ENCODE data around the gene AIP.

Gene AIP

DNA sequence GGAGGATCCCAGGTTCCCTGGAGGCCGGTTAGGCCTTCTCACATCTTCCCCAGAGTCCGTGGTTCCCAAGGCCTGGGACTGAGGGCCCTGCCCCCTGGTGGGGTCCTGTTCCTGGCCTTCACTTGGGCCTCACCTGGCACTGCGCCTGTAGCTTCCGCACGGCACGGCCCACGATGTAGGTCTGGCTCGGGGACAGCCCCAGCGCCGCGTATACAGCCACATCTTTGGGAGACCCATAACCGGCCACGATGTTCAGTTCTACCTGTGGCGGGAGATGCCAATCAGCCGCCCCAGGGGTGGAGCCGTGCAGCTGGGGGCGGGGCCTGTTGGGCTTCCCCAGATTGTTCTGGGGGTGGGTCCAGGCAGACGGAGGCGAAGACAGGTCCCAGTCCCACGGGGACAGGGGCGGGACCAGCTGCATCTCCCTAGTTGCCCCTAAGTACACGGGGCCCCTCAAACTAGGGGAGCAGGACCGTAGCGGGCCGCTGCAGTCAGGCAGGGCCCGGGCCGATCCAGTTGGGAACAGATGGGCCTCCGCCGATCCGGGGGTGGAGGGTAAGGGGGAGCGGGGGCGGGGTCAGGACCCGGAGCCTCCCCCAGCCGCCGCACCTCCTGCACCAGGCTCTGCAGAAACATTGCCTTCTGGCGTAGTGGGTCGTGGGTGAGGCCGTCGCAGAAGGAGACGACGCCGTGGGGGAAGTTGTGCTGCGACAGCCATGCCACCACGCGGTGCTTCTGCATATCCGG is 10.1 kb downstream of the AIP start:
- Histone ChIP-seq H2AFZ (ENCODE audit: low read length) (no peak overlapping the region), H3K4me1 (ENCODE audit: insufficient read depth, low read length, poor library complexity, severe bottlenecking) (no peaks in the 10 kb centered on the region), H3F3A (ENCODE audit: low read depth) (no peaks in the 10 kb centered on the region), H3K9me3 (ENCODE audit: insufficient read depth, low read depth, low read length) (no peaks in the 10 kb centered on the region), H3K4me2 (ENCODE audit: low read depth, low read length, poor library complexity, severe bottlenecking) (no peak overlapping the region), H4K20me1 (ENCODE audit: insufficient read depth, low read length, poor library complexity, severe bottlenecking) (no peaks in the 10 kb centered on the region), H3K27me3 (ENCODE audit: insufficient read depth, low read length, poor library complexity, severe bottlenecking) (no peaks in the 10 kb centered on the region), H3K9me2 (replicated peaks; ENCODE audit: low read depth, low read length) (no peaks in the 10 kb centered on the region), H3K79me2 (ENCODE audit: insufficient read depth, low read length) (peaks cover under 1% of the 10 kb centered on the region; the same call in 1 of the 2 replicates), H3K9ac (ENCODE audit: low read depth, low read length, poor library complexity, severe bottlenecking) (no peak overlapping the region), H3K4me3 (ENCODE audit: low read length, poor library complexity, severe bottlenecking) (no peak overlapping the region), H3K36me3 (ENCODE audit: insufficient read depth, low read length) (peaks cover 32% of the 10 kb centered on the region; the same call in 1 of the 2 replicates)
- TF ChIP-seq EZH2phosphoT487 (IDR thresholded peaks at IDR 0.05; ENCODE audit: borderline replicate concordance): no peak
- TF ChIP-seq, protein P1, sequence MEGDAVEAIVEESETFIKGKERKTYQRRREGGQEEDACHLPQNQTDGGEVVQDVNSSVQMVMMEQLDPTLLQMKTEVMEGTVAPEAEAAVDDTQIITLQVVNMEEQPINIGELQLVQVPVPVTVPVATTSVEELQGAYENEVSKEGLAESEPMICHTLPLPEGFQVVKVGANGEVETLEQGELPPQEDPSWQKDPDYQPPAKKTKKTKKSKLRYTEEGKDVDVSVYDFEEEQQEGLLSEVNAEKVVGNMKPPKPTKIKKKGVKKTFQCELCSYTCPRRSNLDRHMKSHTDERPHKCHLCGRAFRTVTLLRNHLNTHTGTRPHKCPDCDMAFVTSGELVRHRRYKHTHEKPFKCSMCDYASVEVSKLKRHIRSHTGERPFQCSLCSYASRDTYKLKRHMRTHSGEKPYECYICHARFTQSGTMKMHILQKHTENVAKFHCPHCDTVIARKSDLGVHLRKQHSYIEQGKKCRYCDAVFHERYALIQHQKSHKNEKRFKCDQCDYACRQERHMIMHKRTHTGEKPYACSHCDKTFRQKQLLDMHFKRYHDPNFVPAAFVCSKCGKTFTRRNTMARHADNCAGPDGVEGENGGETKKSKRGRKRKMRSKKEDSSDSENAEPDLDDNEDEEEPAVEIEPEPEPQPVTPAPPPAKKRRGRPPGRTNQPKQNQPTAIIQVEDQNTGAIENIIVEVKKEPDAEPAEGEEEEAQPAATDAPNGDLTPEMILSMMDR (conservative IDR thresholded peaks at IDR 0.05; ENCODE audit: low read length): no peak

DNA sequence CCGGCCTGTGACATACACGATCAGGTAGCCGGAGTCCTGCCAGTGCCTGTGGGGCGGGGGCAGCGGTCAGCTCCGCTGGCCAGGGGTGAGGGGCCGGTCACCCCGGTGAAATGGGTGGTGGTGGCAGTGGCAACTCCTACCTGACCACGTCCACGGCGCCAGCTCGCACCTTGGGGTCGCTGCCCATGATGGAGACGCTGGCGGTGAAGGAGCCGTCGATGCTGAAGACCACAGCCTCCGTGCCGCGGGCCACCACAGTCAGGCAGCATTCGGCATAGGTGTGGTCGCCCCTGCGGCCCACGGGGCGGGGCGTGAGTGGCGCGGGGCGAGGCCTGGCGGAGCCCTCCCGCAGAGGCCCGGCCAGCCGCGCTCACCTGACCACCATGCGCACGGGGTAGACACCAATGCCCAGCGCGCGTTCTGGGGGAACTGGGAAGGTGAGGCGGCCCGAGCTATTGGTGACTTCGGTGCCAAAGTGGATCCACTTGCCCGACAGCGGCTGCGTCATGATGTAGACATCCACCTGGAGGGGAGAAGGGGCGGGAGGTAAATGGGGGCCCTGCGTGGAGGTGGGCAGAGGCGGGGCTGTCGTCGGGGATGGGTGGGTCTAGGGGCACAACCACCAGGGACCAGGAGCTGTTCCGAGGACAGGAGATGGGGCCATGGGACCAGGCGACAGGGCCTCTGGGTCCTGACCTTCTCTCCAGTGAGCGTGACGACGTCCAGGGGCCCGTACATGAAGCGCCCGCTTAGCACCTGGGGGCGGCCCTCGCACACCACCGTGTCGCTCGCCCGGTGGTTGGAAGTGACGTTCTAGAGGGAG is 10.9 kb downstream of the AIP start:
- H3K4me1 ChIP-seq (ENCODE audit: insufficient read depth, low read length, poor library complexity, severe bottlenecking): no peaks in the 10 kb centered on the region
- H3K27me3 ChIP-seq (ENCODE audit: insufficient read depth, low read length, poor library complexity, severe bottlenecking): no peaks in the 10 kb centered on the region
- H3K4me2 ChIP-seq (ENCODE audit: low read depth, low read length, poor library complexity, severe bottlenecking): no peak overlapping the region
- H2AFZ ChIP-seq (ENCODE audit: low read length): no peak overlapping the region
- no peaks in the 10 kb centered on the region for H3K9me3 ChIP-seq (ENCODE audit: insufficient read depth, low read depth, low read length)
- peaks cover 30% of the 10 kb centered on the region; the same call in 1 of the 2 replicates for H3K36me3 ChIP-seq (ENCODE audit: insufficient read depth, low read length)
- no peaks in the 10 kb centered on the region for H3K9me2 ChIP-seq (replicated peaks; ENCODE audit: low read depth, low read length)
- no peaks in the 10 kb centered on the region for H3F3A ChIP-seq (ENCODE audit: low read depth)
- H4K20me1 ChIP-seq (ENCODE audit: insufficient read depth, low read length, poor library complexity, severe bottlenecking): no peaks in the 10 kb centered on the region
- no peak overlapping the region for H3K9ac ChIP-seq (ENCODE audit: low read depth, low read length, poor library complexity, severe bottlenecking)
- no peak for TF ChIP-seq EZH2phosphoT487 (IDR thresholded peaks at IDR 0.05; ENCODE audit: borderline replicate concordance)
- TF ChIP-seq, protein P1 (conservative IDR thresholded peaks at IDR 0.05; ENCODE audit: low read length): no peak
- no peak overlapping the region for H3K4me3 ChIP-seq (ENCODE audit: low read length, poor library complexity, severe bottlenecking)
- no peaks in the 10 kb centered on the region for H3K79me2 ChIP-seq (ENCODE audit: insufficient read depth, low read length)

DNA sequence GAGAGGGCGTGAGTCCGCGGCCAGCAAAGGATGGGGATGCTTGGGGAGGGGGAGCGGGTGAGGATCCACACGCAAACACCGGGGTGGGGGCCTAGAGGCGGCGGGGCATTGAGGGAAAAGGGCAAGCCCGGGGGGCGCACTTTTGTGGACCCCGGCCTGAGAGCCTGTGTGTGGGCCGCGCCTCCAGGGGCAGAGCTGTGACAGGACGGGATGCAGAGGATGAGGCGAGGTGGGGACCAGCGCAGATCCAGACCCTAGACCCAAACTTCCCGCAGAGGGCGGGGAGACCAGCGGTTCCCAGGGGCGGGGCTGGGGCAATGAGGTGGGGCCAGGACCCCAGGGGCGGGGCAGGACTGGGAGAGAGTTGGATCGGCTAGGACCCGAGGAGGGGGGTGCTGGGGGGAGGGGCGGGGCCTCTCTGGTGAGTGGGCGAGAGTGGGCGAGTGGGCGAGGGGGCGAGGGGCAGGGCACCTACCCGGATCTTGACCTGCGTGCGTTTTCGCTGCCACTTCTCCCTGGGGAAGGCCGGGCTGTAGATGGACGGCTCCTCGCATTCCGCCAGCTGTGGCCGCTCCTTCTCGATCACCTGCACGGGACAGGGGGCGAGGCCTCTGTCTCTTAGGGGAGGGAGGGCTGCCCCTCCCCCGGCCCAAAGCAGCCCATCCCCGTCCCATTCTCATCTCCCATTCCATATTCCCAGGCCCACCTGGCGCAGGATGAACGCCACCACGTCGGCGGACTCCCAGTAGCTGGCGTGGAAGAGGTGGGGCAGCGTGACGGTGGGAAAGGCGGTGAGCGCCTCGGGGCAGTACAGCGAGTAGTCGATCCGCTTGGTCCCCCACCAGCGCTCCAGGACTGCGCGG is 11.8 kb downstream of the AIP start:
- Histone ChIP-seq H3K4me1 (ENCODE audit: insufficient read depth, low read length, poor library complexity, severe bottlenecking) (no peaks in the 10 kb centered on the region), H2AFZ (ENCODE audit: low read length) (no peak overlapping the region), H4K20me1 (ENCODE audit: insufficient read depth, low read length, poor library complexity, severe bottlenecking) (no peaks in the 10 kb centered on the region), H3K9ac (ENCODE audit: low read depth, low read length, poor library complexity, severe bottlenecking) (no peak overlapping the region), H3K27me3 (ENCODE audit: insufficient read depth, low read length, poor library complexity, severe bottlenecking) (no peaks in the 10 kb centered on the region), H3F3A (ENCODE audit: low read depth) (no peaks in the 10 kb centered on the region), H3K4me3 (ENCODE audit: low read length, poor library complexity, severe bottlenecking) (no peak overlapping the region), H3K9me2 (replicated peaks; ENCODE audit: low read depth, low read length) (no peaks in the 10 kb centered on the region), H3K4me2 (ENCODE audit: low read depth, low read length, poor library complexity, severe bottlenecking) (no peak overlapping the region), H3K9me3 (ENCODE audit: insufficient read depth, low read depth, low read length) (no peaks in the 10 kb centered on the region), H3K79me2 (ENCODE audit: insufficient read depth, low read length) (no peaks in the 10 kb centered on the region), H3K36me3 (ENCODE audit: insufficient read depth, low read length) (peaks cover 27% of the 10 kb centered on the region; the same call in 1 of the 2 replicates)
- TF ChIP-seq EZH2phosphoT487 (IDR thresholded peaks at IDR 0.05; ENCODE audit: borderline replicate concordance): no peak
- TF ChIP-seq, protein P1 (conservative IDR thresholded peaks at IDR 0.05; ENCODE audit: low read length): no peak

All from Loucy (cell line).